Measurements from ENCODE around the gene RAB11FIP4. TPM values are rescaled to one million over a fixed set of nuclear protein-coding genes. Genes with fewer than 3 reads are reported as not detected.

The RAB11FIP4 gene
- total and polyA plus RNA-seq, 2 of the 8 experiments (the other 6 are each of a cell fraction or from before 2014, with no cell fraction given), result 21.7 to 53.2 TPM

- 90% methylated on average over 11 of the region's 11 CpGs; no CpG with 5 or more reads in 1 of the 2 experiments for WGBS, 2 experiments (ENCODE audit: extremely low coverage in 1 of 2, insufficient coverage in 1 of 2, insufficient read length in 1 of 2, insufficient replicate concordance in 2 of 2, low coverage in 1 of 2, low lambda C conversion rate in 2 of 2, missing lambda C conversion rate in 1 of 2)
- FAIRE-seq, result no peak
- no peak overlapping the region for H2BK15ac ChIP-seq (ENCODE audit: low read length)
Measured at GRCh38 chr17:31492880-31493655, 101.6 kb downstream of the RAB11FIP4 start.

More at GRCh38 chr17:31492880-31493655, 101.6 kb downstream of the RAB11FIP4 start:
- Histone ChIP-seq H3K9me3 (ENCODE audit: insufficient read depth in 2 of 2, low read depth in 1 of 2, low read length in 1 of 2) (no peaks in the 10 kb centered on the region), H3K9ac (replicated peaks in 1 of 4; ENCODE audit: extremely low read depth in 1 of 4, low read depth in 3 of 4, low read length in 3 of 4) (no peak overlapping the region), H3K36me3 (ENCODE audit: control insufficient read depth in 2 of 4, insufficient read depth in 4 of 4, low read length in 3 of 4) (no peaks in the 10 kb centered on the region), H4K8ac (ENCODE audit: extremely low read depth, insufficient read depth, low read length) (no peak overlapping the region), H2AK5ac (ENCODE audit: low read depth, low read length) (no peak overlapping the region), H3K23me2 (ENCODE audit: low read depth, low read length) (peaks cover 11% of the 10 kb centered on the region; the same call in 1 of the 2 replicates), H3K27me3 (replicated peaks in 1 of 4; ENCODE audit: control insufficient read depth in 3 of 4, extremely low read depth in 1 of 4, insufficient read depth in 3 of 4, low read length in 3 of 4) (peaks cover 0 to 5% (median 2%) of the 10 kb centered on the region in 4 experiments; a peak in 1 of 7 replicates), H3K4me3 (ENCODE audit: extremely low read depth in 1 of 4, insufficient read depth in 2 of 4, low read depth in 3 of 4, low read length in 4 of 4) (no peak overlapping the region), H2BK120ac (replicated peaks; ENCODE audit: low read depth, low read length) (no peak overlapping the region), H3K23ac (ENCODE audit: insufficient read length) (no peak overlapping the region), H2BK5ac (ENCODE audit: low read depth, low read length) (no peak overlapping the region), H2BK12ac (ENCODE audit: low read depth, low read length) (0 out of 2 replicates have a peak overlapping the region, but pooled peaks have one; percentile 10), H4K20me1 (replicated peaks in 1 of 2; ENCODE audit: control insufficient read depth in 1 of 2, insufficient read depth in 2 of 2, low read length in 2 of 2) (peaks cover 5 to 31% of the 10 kb centered on the region in 2 experiments), H4K5ac (ENCODE audit: insufficient read length, low read depth, low read length) (no peak overlapping the region), H4K91ac (replicated peaks; ENCODE audit: insufficient read length, low read length) (no peak overlapping the region), H3K4me1 (replicated peaks in 1 of 4; ENCODE audit: control insufficient read depth in 3 of 4, insufficient read depth in 4 of 4, low read length in 3 of 4) (peaks cover 3 to 55% (median 31%) of the 10 kb centered on the region in 4 experiments), H3K18ac (ENCODE audit: extremely low read depth, low read length) (no peak overlapping the region), H2BK20ac (ENCODE audit: low read length) (no peak overlapping the region), H3K56ac (replicated peaks; ENCODE audit: insufficient read length, low read depth, low read length) (no peak overlapping the region), H3K4me2 (ENCODE audit: insufficient read depth in 1 of 2, low read depth in 2 of 2, low read length in 2 of 2) (no peak overlapping the region), H3K79me1 (ENCODE audit: low read depth, low read length) (peaks cover 21% of the 10 kb centered on the region), H3K4ac (replicated peaks; ENCODE audit: insufficient read length, low read depth, low read length) (no peak overlapping the region), H3K27ac (ENCODE audit: low read depth, low read length) (no peak overlapping the region), H3K79me2 (ENCODE audit: control insufficient read depth in 1 of 2, insufficient read depth in 2 of 2, low read length in 2 of 2) (peaks cover 0 to 74% of the 10 kb centered on the region in 2 experiments; a peak in 2 of 4 replicates), H3K14ac (ENCODE audit: insufficient read length) (no peak overlapping the region), H2AFZ (ENCODE audit: low read length) (no peak overlapping the region)
- CTCF ChIA-PET (ENCODE audit: partially characterized antibody), result interaction anchor here (0.7 to 1.6 kb wide), 11 partner anchors 8 to 56 kb away, joined by 3 to 4 read pairs (median 3); no protein-coding TSS in a partner anchor
- no peak for DNase-seq (ENCODE audit: low read depth in 1 of 2, low spot score in 2 of 2)
- TF ChIP-seq RFX5 (IDR thresholded peaks at IDR 0.05; ENCODE audit: borderline replicate concordance, low read depth, low read length), result no peak
- no peak for TF ChIP-seq RXRA (IDR thresholded peaks at IDR 0.05; ENCODE audit: insufficient read depth, low read depth, low read length)
- no peak for TF ChIP-seq SP4 (IDR thresholded peaks at IDR 0.05; ENCODE audit: low read length)
- no peak for TF ChIP-seq MAX (IDR thresholded peaks at IDR 0.05)
- TF ChIP-seq MAFK (IDR thresholded peaks at IDR 0.05; ENCODE audit: low read depth, low read length), result no peak
- POLR2A ChIA-PET (ENCODE audit: partially characterized antibody), result interaction anchor here (0.6 kb wide), 1 partner anchor 26 kb away, joined by 3 read pairs; no protein-coding TSS in a partner anchor
